ENCODE measurements around the gene GP1BA.

GP1BA gene

GRCh38 chr17:4950746-4951204 is 18.7 kb downstream of the GP1BA start, which contains the start of gene ENO3:
Gene ENO3 (plus strand): TSS chr17:4951119. CDS start chr17:4951830, 711 bp downstream.
- DNase-seq (ENCODE audit: low spot score): no peak

GRCh38 chr17:4951486-4951885 is 19.4 kb downstream of the GP1BA start:
- no peak for DNase-seq (ENCODE audit: low spot score)

DNA sequence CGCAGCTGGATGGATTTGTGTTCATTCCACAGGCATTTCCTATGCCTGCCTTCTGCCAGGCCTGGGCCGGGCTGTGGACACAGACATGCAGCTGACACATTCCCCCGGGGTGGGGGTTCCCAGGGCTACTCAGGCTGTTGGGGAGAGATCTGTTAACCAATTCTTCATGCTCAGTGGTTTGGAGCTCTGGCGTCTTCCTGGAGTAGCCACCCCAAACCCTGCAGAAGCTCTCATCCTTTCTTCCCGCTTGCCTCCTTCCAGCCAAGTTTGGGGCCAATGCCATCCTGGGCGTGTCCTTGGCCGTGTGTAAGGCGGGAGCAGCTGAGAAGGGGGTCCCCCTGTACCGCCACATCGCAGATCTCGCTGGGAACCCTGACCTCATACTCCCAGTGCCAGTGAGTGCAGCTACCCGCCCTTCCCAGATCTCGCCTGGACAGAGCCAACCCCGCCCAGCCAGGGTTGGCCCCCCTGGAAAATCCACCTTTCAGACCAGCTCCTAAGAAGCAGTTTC is 21.4 kb downstream of the GP1BA start:
- no peak for DNase-seq (ENCODE audit: low spot score)

DNA sequence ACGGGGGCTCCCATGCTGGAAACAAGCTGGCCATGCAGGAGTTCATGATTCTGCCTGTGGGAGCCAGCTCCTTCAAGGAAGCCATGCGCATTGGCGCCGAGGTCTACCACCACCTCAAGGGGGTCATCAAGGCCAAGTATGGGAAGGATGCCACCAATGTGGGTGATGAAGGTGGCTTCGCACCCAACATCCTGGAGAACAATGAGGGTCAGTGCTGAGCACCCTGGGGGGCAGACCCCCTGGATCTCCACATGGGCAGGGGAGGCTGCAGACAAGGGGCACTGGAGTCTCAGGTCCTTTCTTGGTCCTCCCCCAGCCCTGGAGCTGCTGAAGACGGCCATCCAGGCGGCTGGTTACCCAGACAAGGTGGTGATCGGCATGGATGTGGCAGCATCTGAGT is 23.0 kb downstream of the GP1BA start:
- DNase-seq (ENCODE audit: low spot score): no peak

DNA sequence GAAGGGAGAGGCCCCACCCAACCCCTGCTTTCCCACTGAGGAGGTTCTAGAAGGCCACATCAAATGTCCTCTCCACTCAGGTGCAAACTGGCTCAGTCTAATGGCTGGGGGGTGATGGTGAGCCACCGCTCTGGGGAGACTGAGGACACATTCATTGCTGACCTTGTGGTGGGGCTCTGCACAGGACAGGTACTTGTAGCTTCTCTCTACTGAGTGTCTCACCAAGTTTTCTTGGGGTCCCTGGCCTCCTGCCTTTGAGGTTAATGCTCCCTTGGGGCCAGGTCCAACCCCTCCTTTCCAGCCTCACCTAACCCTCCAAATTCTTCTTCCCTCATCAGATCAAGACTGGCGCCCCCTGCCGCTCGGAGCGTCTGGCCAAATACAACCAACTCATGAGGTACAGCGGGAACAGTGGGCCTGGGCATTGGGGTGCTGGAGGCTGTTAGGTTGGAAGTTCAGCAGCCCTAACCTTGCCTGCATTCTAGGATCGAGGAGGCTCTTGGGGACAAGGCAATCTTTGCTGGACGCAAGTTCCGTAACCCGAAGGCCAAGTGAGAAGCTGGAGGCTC is 24.5 kb downstream of the GP1BA start:
- peak; percentile 75 for DNase-seq (ENCODE audit: low spot score)

- no peak for DNase-seq (ENCODE audit: low spot score)
Observed at GRCh38 chr17:4958102-4958501, 26.0 kb downstream of the GP1BA start.

DNA sequence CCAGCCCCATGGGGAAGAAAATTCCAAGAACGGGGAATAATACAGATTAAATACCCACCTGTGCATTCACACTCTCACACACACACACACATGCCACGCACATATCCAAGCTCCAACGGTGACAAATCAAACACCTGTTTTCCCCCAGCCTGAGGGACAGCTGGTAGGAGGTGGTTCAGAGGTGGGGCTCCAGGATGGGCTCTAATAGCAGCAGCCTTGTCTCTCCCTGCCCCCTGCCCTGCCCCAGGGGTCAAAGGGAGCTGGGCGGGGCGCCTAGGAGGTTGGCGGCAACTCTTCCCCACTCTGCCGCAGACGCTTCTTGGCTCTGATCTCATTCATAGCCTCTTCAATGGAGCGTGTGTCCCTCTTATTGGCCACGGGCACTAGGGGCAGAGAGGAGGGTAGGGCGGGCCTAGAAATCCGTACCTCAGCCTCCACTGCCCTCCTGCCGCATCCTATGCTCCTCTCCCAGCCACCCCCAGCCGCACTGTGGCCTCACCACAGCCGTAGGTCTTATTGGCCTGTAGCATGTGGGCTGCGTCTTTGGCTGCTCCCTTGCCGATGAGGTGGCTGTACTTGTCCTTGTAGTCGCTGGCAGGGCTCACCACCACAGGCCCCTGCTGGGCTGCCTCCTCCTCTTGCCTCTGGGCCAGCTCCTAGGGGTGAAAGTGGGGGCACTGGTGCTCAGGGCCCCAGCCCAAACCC is 27.3 kb downstream of the GP1BA start:
- no peak for DNase-seq (ENCODE audit: low spot score)

DNA sequence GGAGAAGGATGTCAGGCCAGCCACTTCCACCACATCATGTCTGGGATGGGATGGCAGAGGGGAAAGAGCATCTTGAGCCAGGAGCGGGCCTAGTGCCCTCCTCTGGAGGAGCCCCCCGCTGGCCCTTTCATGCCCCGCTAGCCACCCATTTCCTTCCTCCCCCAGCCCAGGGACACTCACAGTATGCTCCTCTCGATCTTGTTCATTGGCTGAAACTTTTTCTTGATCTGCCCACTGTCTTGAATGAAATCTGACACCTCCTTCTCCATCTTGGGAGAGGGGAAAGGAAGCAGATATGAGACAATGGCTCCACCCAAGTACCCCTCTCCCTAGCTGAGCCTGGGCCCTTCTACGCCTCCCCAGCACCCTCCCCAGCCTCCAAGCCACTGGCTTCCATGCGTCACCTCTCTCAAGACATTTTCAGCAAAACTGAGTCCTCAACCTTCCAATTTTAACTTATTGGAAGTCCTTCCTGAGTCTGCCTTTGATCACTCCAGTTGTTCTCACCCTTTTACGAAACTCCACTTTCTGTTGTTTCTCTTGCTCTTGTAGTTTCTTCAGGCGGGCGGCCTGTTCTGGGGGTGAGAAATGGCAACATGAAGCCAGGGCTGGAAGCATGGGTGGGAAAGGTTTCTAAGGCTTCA is 28.3 kb downstream of the GP1BA start:
- DNase-seq (ENCODE audit: low spot score): no peak

- no peak for DNase-seq (ENCODE audit: low spot score)
Observed at GRCh38 chr17:4965311-4965986, 33.4 kb downstream of the GP1BA start.

DNA sequence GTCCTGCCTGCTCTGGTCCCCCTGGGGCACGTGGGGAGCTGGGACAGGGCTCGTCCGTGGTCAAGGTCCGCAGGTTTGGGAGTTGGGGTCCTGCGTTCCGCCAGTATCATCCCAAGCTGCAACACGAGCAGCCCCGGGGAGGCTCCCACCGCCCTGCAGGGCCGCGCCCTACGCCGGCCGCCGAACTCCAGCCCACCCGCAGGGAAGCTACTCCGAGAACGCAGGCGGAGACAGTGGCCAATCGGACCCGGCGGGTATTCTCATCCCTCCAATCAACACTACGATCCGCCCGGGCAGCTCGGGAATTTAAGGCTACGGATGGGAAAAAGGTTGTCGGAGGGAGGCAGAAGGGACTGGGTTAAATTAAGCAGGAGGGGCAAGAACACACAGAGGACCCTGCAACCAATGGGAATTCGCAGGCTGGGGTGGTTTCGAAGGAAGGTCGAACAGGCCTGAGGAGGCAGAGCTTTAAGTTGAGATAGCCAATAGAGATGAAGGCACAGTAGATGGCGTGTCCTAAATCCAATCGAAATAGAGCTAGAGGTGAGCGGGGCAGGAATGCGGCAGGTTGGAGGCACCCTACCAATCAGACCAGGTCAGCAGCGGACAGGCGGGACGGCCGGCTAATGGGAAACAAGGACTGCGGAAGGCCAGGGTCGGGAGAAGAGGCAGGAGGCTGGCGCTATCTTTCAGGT is 34.9 kb downstream of the GP1BA start:
- DNase-seq (ENCODE audit: low spot score): peak; percentile 97

- peak; percentile 97 for DNase-seq (ENCODE audit: low spot score)
Observed at GRCh38 chr17:4967539-4968485, 35.7 kb downstream of the GP1BA start, which contains the start of gene SPAG7. Gene SPAG7 (minus strand): TSS chr17:4967817. CDS start chr17:4967804, 13 bp downstream.

- no peak for DNase-seq (ENCODE audit: low spot score)
Observed at GRCh38 chr17:4968486-4969046, 36.5 kb downstream of the GP1BA start.

GRCh38 chr17:4969047-4969550 is 37.0 kb downstream of the GP1BA start:
- no peak for DNase-seq (ENCODE audit: low spot score)

DNA sequence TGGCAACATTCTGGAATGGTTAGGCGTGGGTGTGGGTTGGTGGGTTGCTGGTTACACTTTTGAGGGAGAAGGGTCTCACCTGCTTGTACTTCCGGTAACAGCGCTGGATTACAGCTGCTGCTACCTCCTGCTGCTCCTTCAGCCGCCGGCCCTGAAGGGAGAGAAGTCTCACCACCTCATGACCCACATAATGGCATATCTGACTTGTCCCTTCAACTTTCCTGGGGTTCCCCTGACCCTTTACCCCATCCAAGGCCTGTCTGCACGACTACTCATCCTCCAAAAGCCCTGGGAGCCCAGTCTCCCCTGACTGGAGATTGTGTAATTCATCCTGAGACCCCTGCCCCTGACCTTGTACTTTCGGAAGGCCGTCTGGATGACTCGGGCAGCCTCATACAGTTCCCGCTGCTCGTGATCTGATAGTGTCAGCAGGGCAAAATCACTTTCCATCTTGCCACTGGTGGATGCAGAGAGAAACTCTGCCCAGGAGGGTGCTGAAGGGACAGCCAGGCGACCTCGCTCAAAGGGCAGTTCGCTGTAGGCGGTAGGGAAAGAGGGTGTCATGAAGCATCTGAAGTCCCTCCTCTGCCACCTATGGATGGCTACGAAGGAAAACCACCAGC is 37.6 kb downstream of the GP1BA start:
- DNase-seq (ENCODE audit: low spot score): no peak

- DNase-seq (ENCODE audit: low spot score): no peak
Observed at GRCh38 chr17:4970273-4970672, 38.2 kb downstream of the GP1BA start.

DNA sequence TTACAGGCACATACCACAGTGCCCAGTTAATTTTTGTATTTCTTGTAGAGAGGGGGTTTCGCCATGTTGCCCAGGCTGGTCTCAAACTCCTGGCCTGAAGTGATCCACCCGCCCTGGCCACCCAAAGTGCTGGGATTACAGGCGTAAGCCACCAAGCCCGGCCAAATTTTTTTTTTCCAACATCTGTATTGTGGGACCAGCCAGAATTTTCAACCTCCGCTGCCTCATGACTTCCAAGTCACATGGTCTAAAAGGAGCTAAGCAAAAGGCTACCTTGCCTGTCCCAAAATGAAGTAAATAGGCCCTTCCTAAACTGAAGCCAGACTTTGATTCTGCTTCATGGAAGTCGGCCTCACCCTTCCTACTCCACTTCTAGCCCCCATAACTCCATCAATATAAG is 39.7 kb downstream of the GP1BA start:
- no peak for DNase-seq (ENCODE audit: low spot score)

DNA sequence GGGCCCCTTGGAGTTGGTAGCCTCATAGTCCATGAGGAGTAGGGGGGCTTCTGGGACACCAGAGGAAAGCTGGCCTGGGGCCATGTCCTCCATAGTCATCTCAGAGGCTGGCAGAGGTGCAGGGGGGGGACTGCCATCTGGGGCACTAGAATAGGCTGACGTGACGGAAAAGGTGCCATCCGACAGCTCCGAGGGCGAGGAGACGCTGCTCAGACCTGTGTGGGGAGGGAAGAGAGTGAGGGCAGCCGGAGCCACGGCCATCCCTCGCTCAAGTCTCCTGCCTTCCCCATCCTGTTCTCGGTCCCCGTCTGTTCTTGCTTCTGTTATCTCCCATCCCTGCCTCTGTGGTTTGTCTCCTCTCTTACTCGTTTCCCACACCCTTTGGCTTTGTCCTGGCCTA is 40.2 kb downstream of the GP1BA start:
- DNase-seq (ENCODE audit: low spot score): no peak

DNA sequence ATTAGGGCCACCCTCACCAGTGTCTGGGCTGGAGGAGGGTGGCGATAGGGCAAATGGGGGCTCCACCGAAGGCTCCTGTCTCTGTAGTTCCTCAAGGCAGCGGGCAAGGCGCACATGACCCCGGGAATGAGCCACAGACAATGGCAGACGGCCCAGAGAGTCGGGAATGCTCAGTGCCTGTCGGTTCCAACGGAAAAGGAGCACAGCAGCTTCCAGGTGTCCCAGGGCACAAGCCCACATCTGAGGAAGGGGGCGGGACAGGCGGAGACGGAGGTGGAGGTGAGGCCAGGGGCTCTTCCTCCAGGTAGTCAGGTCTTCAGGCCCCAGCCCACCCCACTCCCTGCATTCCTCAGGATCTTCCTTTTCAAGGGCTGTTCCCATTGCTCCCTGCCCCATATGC is 40.7 kb downstream of the GP1BA start:
- DNase-seq (ENCODE audit: low spot score): no peak

DNA sequence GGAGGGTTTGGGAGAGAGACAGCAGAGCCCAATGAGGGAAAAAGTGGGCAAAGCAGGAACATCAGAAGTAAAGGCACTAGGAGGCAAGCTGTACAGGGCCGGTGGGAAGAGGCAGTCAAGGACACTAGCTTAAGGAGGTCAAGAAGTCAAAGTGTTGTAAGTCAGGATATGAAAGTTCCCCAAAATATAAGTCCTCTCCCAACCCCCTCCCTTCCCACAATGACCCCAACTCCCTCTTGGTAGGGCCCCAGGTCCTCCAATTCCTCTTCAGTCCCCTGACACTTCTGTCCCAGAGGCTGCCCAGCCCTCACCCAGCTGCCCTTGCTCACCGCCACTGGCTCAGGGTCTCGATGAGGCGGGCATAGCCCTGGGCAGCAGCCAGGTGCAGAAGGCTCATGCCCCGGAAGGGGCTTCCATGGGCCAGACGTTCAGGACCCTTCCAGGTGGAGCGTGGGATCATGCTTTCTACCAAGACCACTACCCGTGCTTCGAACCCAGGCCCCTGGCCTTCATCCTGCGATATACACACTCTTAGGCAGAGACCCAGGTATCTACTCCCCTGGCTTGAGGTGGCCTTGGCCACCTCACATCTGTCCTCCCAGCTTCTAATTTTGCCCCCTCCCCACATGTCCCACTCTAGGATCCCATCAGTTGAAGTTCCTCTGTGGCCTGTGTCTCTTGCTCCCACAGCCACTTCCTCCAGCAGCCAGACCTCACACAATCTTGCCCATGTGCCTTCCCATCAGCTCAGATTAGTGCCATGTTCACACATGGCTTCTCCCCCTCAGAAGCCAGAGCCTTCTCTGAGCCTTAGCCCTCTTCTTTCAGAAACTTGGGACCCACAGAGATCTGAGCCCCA is 41.4 kb downstream of the GP1BA start:
- DNase-seq (ENCODE audit: low spot score): no peak

Measured in hematopoietic multipotent progenitor cell treated with erythropoietin and hydrocortisone succinate and interleukin-3 and kit ligand, for 17 days (in vitro differentiated cells).